H1 (cell line): ENCODE results near the gene SPTBN1. TPM values are rescaled to one million over a fixed set of nuclear protein-coding genes. Genes with fewer than 3 reads are reported as not detected.

ENCODE experiments used
- CTCF ChIA-PET: fragments of 300-600 bp; sonication (Branson Sonifier 250); formaldehyde crosslinking; loops from one replicate; lab custom pipeline; 2021; ENCODE audit not compliant: partially characterized antibody; lab: Charles Lee
- POLR2A ChIA-PET: fragments of 300-600 bp; sonication (Branson Sonifier 250); formaldehyde crosslinking; loops from one replicate; lab custom pipeline; 2021; ENCODE audit warnings: inconsistent platforms; ENCODE audit not compliant: partially characterized antibody; lab: Charles Lee
- DNase-seq, 2 experiments: peaks; one replicate each; pipeline versions ENCODE4 v3.0.0 to v3.0.0-alpha.2; 2010 to 2022; ENCODE audit warnings: low spot score in 2 of 2, low read depth in 1 of 2, mixed read lengths in 1 of 2
- FAIRE-seq: peaks from 2 replicates; lab custom pipeline; 2011; peaks lifted over from hg19 to GRCh38; lab: Jason Lieb, UNC
- H2AFZ ChIP-seq: 2 replicates; pipeline ENCODE4 v1.8.1; 2012; ENCODE audit warnings: low read length, inconsistent platforms
- H2AK5ac ChIP-seq: 2 replicates; pipeline ENCODE4 v1.6.1; 2013; ENCODE audit warnings: low read depth, low read length
- H2BK120ac ChIP-seq: replicated peaks from 2 replicates; pipeline ENCODE3; 2013; ENCODE audit warnings: low read depth, low read length, inconsistent platforms
- H2BK12ac ChIP-seq: 2 replicates; pipeline ENCODE4 v1.6.1; 2013; ENCODE audit warnings: low read depth, low read length
- H2BK15ac ChIP-seq: 2 replicates; pipeline ENCODE4 v1.6.1; 2013; ENCODE audit warnings: low read length
- H2BK20ac ChIP-seq: 2 replicates; pipeline ENCODE4 v1.6.1; 2013; ENCODE audit warnings: low read length
- H2BK5ac ChIP-seq: 2 replicates; pipeline ENCODE4 v1.6.1; 2013; ENCODE audit warnings: low read depth, low read length
- H3K14ac ChIP-seq: 2 replicates; pipeline ENCODE4 v1.6.1; 2013; ENCODE audit warnings: inconsistent platforms; ENCODE audit not compliant: insufficient read length
- H3K18ac ChIP-seq: 2 replicates; pipeline ENCODE4 v1.6.1; 2013; ENCODE audit warnings: low read length; ENCODE audit errors: extremely low read depth
- H3K23ac ChIP-seq: 2 replicates; pipeline ENCODE4 v1.6.1; 2013; ENCODE audit warnings: inconsistent platforms; ENCODE audit not compliant: insufficient read length
- H3K23me2 ChIP-seq: 2 replicates; pipeline ENCODE4 v1.6.1; 2013; ENCODE audit warnings: low read depth, low read length
- H3K27ac ChIP-seq: 2 replicates; pipeline ENCODE4 v1.6.1; 2011; ENCODE audit warnings: low read depth, low read length, inconsistent platforms
- H3K27me3 ChIP-seq, 4 experiments: replicated peaks in 1 of 4; 1 replicate in 1 of 4; 2 replicates in 3 of 4; pipeline versions ENCODE4 v1.6.1 to v1.8.1; 2011 to 2013; ENCODE audit warnings: low read length in 3 of 4, mild to moderate bottlenecking in 3 of 4, inconsistent platforms in 2 of 4, mixed read lengths in 2 of 4, moderate library complexity in 1 of 4; ENCODE audit not compliant: control insufficient read depth in 3 of 4, insufficient read depth in 3 of 4; ENCODE audit errors: extremely low read depth in 1 of 4
- H3K36me3 ChIP-seq, 4 experiments: 2 replicates each; pipeline versions ENCODE4 v1.6.1 to v1.8.1; 2011 to 2013; ENCODE audit warnings: mild to moderate bottlenecking in 4 of 4, low read length in 3 of 4, moderate library complexity in 2 of 4, control low read depth in 1 of 4, inconsistent platforms in 1 of 4; ENCODE audit not compliant: insufficient read depth in 4 of 4, control insufficient read depth in 2 of 4
- H3K4ac ChIP-seq: replicated peaks from 2 replicates; pipeline ENCODE3; 2013; ENCODE audit warnings: low read length, low read depth, mixed read lengths, inconsistent platforms; ENCODE audit not compliant: insufficient read length
- H3K4me1 ChIP-seq, 4 experiments: replicated peaks in 1 of 4; 1 replicate in 1 of 4; 2 replicates in 3 of 4; pipeline versions ENCODE4 v1.6.1 to v1.8.1; 2011 to 2013; ENCODE audit warnings: low read length in 3 of 4, inconsistent platforms in 2 of 4, mixed read lengths in 1 of 4; ENCODE audit not compliant: insufficient read depth in 4 of 4, control insufficient read depth in 3 of 4
- H3K4me2 ChIP-seq, 2 experiments: 2 replicates each; pipeline versions ENCODE4 v1.6.1 to v1.8.1; 2011 to 2013; ENCODE audit warnings: low read depth in 2 of 2, low read length in 2 of 2, control low read depth in 1 of 2, inconsistent platforms in 1 of 2, mild to moderate bottlenecking in 1 of 2; ENCODE audit not compliant: insufficient read depth in 1 of 2
- H3K4me3 ChIP-seq, 4 experiments: fragments of 200-600, 300-600 bp in 1 of 4; sonication (generic), shearing (Covaris generic), sonication (Bioruptor Twin) in 1 of 4; 2 replicates each; pipeline versions ENCODE4 v1.5.1 to v1.8.1; 2011 to 2016; ENCODE audit warnings: low read length in 4 of 4, low read depth in 3 of 4, control low read depth in 2 of 4, inconsistent platforms in 2 of 4, mild to moderate bottlenecking in 2 of 4, mixed read lengths in 1 of 4, moderate library complexity in 1 of 4; ENCODE audit not compliant: insufficient read depth in 2 of 4; ENCODE audit errors: extremely low read depth in 1 of 4
- H3K56ac ChIP-seq: replicated peaks from 2 replicates; pipeline ENCODE3; 2013; ENCODE audit warnings: low read depth, mild to moderate bottlenecking, mixed read lengths, low read length, inconsistent platforms; ENCODE audit not compliant: insufficient read length
- H3K79me1 ChIP-seq: 2 replicates; pipeline ENCODE4 v1.6.1; 2013; ENCODE audit warnings: low read depth, low read length, control low read depth
- H3K79me2 ChIP-seq, 2 experiments: 2 replicates each; pipeline versions ENCODE4 v1.6.1 to v1.8.1; 2012 to 2013; ENCODE audit warnings: low read length in 2 of 2, mild to moderate bottlenecking in 2 of 2, inconsistent platforms in 1 of 2; ENCODE audit not compliant: insufficient read depth in 2 of 2, control insufficient read depth in 1 of 2
- H3K9ac ChIP-seq, 4 experiments: replicated peaks in 1 of 4; 1 replicate in 1 of 4; 2 replicates in 3 of 4; pipeline versions ENCODE4 v1.6.1 to v1.8.1; 2011 to 2013; ENCODE audit warnings: low read depth in 3 of 4, low read length in 3 of 4, control low read depth in 2 of 4, mild to moderate bottlenecking in 2 of 4, moderate library complexity in 2 of 4, inconsistent platforms in 1 of 4; ENCODE audit errors: extremely low read depth in 1 of 4
- H3K9me3 ChIP-seq, 2 experiments: 2 replicates each; pipeline versions ENCODE4 v1.6.1 to v1.8.1; 2012 to 2013; ENCODE audit warnings: mild to moderate bottlenecking in 2 of 2, moderate library complexity in 2 of 2, control low read depth in 1 of 2, inconsistent platforms in 1 of 2, low read depth in 1 of 2, low read length in 1 of 2, mixed read lengths in 1 of 2; ENCODE audit not compliant: insufficient read depth in 2 of 2
- H4K20me1 ChIP-seq, 2 experiments: replicated peaks in 1 of 2; 2 replicates each; pipeline versions ENCODE3 to v1.8.1; 2011 to 2013; ENCODE audit warnings: inconsistent platforms in 2 of 2, low read length in 2 of 2, mild to moderate bottlenecking in 1 of 2; ENCODE audit not compliant: insufficient read depth in 2 of 2, control insufficient read depth in 1 of 2
- H4K5ac ChIP-seq: 2 replicates; pipeline ENCODE4 v1.6.1; 2013; ENCODE audit warnings: low read length, low read depth, mixed read lengths, inconsistent platforms; ENCODE audit not compliant: insufficient read length
- H4K8ac ChIP-seq: 2 replicates; pipeline ENCODE4 v1.8.0; 2013; ENCODE audit warnings: mild to moderate bottlenecking, moderate library complexity, low read length, inconsistent platforms; ENCODE audit not compliant: insufficient read depth; ENCODE audit errors: extremely low read depth
- H4K91ac ChIP-seq: replicated peaks from 2 replicates; pipeline ENCODE3; 2013; ENCODE audit warnings: low read length, mixed read lengths, inconsistent platforms; ENCODE audit not compliant: insufficient read length
- E2F6 ChIP-seq: IDR thresholded peaks from 2 replicates; pipeline ENCODE4 v1.6.1; 2012; ENCODE audit warnings: inconsistent platforms
- GTF2F1 ChIP-seq: IDR thresholded peaks from 2 replicates; pipeline ENCODE4 v1.6.1; 2012; ENCODE audit warnings: low read depth, low read length, improper control_type of control experiment, borderline replicate concordance
- MAX ChIP-seq: IDR thresholded peaks from 2 replicates; pipeline ENCODE4 v1.6.1; 2012; ENCODE audit warnings: inconsistent platforms
- SP2 ChIP-seq: IDR thresholded peaks from 2 replicates; pipeline ENCODE4 v1.6.1; 2012; ENCODE audit warnings: mild to moderate bottlenecking, low read length, inconsistent platforms
- ZNF274 ChIP-seq: IDR thresholded peaks from 2 replicates; pipeline ENCODE4 v1.7.0; 2012; ENCODE audit warnings: low read length, borderline replicate concordance; ENCODE audit errors: extremely low read depth
- WGBS, 2 experiments: shearing (Covaris generic) in 1 of 2; methylation state at CpG; one replicate each; pipeline versions ENCODE4 v1.1.6 to v1.1.7; 2013 to 2015; ENCODE audit warnings: low lambda C conversion rate in 2 of 2, mixed read lengths in 2 of 2, inconsistent platforms in 1 of 2, low coverage in 1 of 2, missing lambda C conversion rate in 1 of 2; ENCODE audit not compliant: insufficient replicate concordance in 2 of 2, insufficient coverage in 1 of 2, insufficient read length in 1 of 2; ENCODE audit errors: extremely low coverage in 1 of 2, missing lambda C conversion rate in 1 of 2; 5-methylcytosine and 5-hydroxymethylcytosine counted together
- polyA plus RNA-seq, 7 experiments: library from polyadenylated mRNA; depleted of rRNA in 3 of 7; stranded (reverse) in 5 of 7; unstranded in 2 of 7; fragments of >200 nt in 5 of 7; fragments of 200-250 nt in 2 of 7; gene quantifications; 1 replicate in 5 of 7; 2 replicates in 1 of 7; 4 replicates in 1 of 7; pipeline versions ENCODE4 v1.2.1 to v1.2.3, GENCODE V29; 2011 to 2013; ENCODE audit warnings: missing spikeins in 2 of 7, mixed read lengths in 2 of 7
- total RNA-seq: library from RNA; stranded (reverse); fragmentation: NEBNext Ultra II Directional; extraction: Animal tissue kit (Norgen Biotek cat#: 25700); gene quantifications from 2 replicates; pipeline ENCODE4 v1.2.1, GENCODE V29; 2021

SPTBN1 gene
- total and polyA plus RNA-seq, 2 of the 8 experiments (the other 6 are each of a cell fraction or from before 2014, with no cell fraction given) = 31.8 to 180 TPM

GRCh38 chr2:54620948-54621347, 164.8 kb downstream of the SPTBN1 start:
- DNase-seq = no peak
- Histone ChIP-seq H3K4me3 (no peak overlapping the region), H3K4me1 (no peaks in the 10 kb centered on the region), H3K9me3 (no peaks in the 10 kb centered on the region), H3K14ac (no peak overlapping the region), H3K27ac (no peak overlapping the region), H2AFZ (no peak overlapping the region), H4K8ac (no peak overlapping the region), H2BK12ac (no peak overlapping the region), H4K91ac (no peak overlapping the region), H2BK5ac (no peak overlapping the region), H3K79me2 (no peaks in the 10 kb centered on the region), H2BK120ac (no peak overlapping the region), H3K56ac (no peak overlapping the region), H3K23ac (no peak overlapping the region), H4K20me1 (peaks cover 0 to 3% of the 10 kb centered on the region in 2 experiments), H3K9ac (peak overlapping the region in 1 of 4 experiments; percentile 8; a peak in 1 of 7 replicates), H3K4me2 (no peak overlapping the region), H3K36me3 (peaks cover 39 to 77% (median 69%) of the 10 kb centered on the region in 4 experiments), H3K27me3 (no peaks in the 10 kb centered on the region), H3K23me2 (no peaks in the 10 kb centered on the region), H3K4ac (no peak overlapping the region), H2BK15ac (no peak overlapping the region), H3K79me1 (no peaks in the 10 kb centered on the region; the same call in 1 of the 2 replicates), H2BK20ac (no peak overlapping the region), H4K5ac (no peak overlapping the region), H2AK5ac (no peak overlapping the region), H3K18ac (no peak overlapping the region)
- no peak for TF ChIP-seq MAX
- no peak for TF ChIP-seq GTF2F1
- no peak for TF ChIP-seq E2F6
- no peak for TF ChIP-seq SP2
- TF ChIP-seq ZNF274 = no peak
- ChIA-PET CTCF (interaction anchor here (0.8 to 1.9 kb wide), 5 partner anchors 21 to 550 kb away, joined by 3 to 10 read pairs (median 4); no protein-coding TSS in a partner anchor), POLR2A (interaction anchor here (0.6 kb wide), 1 partner anchor 751 kb away, joined by 3 read pairs; no protein-coding TSS in a partner anchor)
- no peak for FAIRE-seq
- WGBS, 2 experiments = 79% methylated on average over 5 of the region's 5 CpGs; no CpG with 5 or more reads in 1 of the 2 experiments
